ENCODE results near the gene SEPTIN7. TPM values are rescaled to one million over a fixed set of nuclear protein-coding genes. Genes with fewer than 3 reads are reported as not detected.
A peak's percentile ranks its signal among the peaks of the same experiment; 100 is the strongest.

SEPTIN7 gene
- total and polyA plus RNA-seq, 12 donors, result 139 to 234 (median 200) TPM

DNA sequence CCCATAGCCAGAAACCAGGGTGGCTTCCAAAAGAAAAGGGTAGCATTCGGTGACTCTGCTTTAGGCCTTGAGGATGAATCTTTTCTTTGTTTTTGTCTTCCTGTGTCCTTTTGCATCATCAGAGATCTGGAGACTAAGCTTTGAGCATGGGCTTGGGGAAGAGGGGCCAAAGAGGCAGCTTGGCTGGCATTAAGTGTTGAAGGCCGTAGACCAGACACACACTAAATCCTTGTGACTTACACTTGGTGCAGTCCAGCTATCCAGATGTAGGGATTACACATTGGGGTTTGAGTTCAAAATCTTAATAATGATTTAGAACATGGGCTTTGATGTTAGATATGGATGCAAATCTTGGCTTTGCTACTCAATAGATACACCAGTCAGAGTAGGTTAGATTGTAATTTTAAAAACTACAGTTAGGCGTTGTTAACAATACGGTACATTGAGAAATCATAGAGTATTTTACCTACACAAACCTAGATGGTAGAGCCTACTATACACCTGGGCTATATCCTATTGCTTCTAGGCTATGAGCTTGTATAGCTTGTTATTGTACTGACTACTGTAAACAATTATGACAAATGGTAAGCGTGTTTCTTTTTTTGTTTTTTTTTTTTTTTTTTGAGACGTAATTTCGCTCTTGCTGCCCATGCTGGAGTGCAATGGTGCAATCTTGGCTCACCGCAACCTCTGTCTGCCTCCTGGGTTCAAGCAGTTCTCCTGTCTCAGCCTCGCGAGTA, 3.5 kb downstream of the SEPTIN7 start:
- intact Hi-C loops (cut with DNase I), result loop anchor here (5.0 to 10.0 kb wide), 8 partner anchors 60 to 103 kb away; no protein-coding TSS in a partner anchor
- WGBS, 2 donors, result 85 to 92% methylated on average over 10 of the region's 10 CpGs
- Histone ChIP-seq H3K36me3 (no peaks in the 10 kb centered on the region), H3K4me3 (peak overlapping the region in 3 of 10 donors; percentile 8 to 74 (median 15)), H3K4me1 (peaks cover 0 to 80% (median 55%) of the 10 kb centered on the region in 9 donors), H3K9me3 (no peaks in the 10 kb centered on the region), H3K27me3 (no peaks in the 10 kb centered on the region), H3K27ac (peak overlapping the region in 3 of 10 donors; percentile 1 to 9 (median 8))
- TF ChIP-seq CTCF (IDR thresholded peaks at IDR 0.05), result no peak
- ATAC-seq (no peak), DNase-seq (no peak)

DNA sequence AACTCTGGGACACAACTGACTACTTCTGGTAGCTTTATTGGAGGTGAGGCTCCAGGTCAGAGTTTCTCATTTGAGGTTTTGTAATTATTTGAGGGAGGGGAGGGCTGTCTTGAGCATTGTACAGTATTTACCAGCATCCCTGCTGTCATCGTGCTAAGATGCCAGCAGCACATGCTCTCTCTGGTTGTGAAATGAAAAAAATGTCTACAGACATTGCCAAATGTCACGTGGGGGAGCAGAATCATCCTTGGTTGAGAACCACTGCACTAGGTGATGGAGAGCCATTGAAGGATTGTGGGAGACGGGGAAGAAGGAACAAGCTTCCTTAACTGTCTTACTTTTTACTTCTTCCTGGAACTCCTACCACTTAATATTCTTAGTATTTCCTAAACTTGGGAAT, 5.0 kb downstream of the SEPTIN7 start:
- DNase-seq (no peak), ATAC-seq (no peak)
- no peaks in the 10 kb centered on the region for H3K9me3 ChIP-seq
- intact Hi-C loops (cut with DNase I), result loop anchor here in 5 of 10 donors (5.0 to 10.0 kb wide), 5 partner anchors 36 to 101 kb away; no protein-coding TSS in a partner anchor
- 34% methylated on average over 3 of the region's 3 CpGs for WGBS, 2 donors
- no peak overlapping the region for H3K27ac ChIP-seq
- H3K27me3 ChIP-seq, result no peaks in the 10 kb centered on the region
- H3K4me1 ChIP-seq, result peaks cover 0 to 82% (median 52%) of the 10 kb centered on the region in 9 donors
- H3K4me3 ChIP-seq, result no peak overlapping the region
- no peak for TF ChIP-seq CTCF (IDR thresholded peaks at IDR 0.05)
- H3K36me3 ChIP-seq, result no peaks in the 10 kb centered on the region

DNA sequence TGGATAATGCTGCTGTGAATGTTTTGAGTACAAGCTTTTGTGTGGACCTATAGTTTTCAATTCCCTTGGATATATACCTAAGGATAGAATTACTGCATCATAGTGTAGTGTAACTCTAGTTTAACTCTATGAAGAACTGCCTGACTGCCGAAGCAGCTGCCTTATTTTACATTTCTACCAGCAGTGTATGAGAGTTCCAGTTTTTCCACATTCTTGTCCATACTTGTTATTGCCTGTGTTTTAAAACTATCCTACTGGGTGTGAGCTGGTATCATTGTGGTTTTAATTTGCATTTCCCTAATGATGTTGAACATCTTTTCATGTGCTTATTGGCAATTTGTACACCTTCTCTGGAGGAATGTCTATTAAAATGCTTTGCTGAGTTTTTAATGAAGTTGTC, 15.7 kb downstream of the SEPTIN7 start:
- no peak for TF ChIP-seq CTCF (IDR thresholded peaks at IDR 0.05)
- ATAC-seq, result no peak
- no peaks in the 10 kb centered on the region for H3K27me3 ChIP-seq
- H3K4me3 ChIP-seq, result no peak overlapping the region
- H3K4me1 ChIP-seq, result peaks cover 0 to 40% (median 18%) of the 10 kb centered on the region in 9 donors
- 87 to 98% methylated on average over 1 of the region's 1 CpG for WGBS, 2 donors
- peaks cover 0 to 65% (median 18%) of the 10 kb centered on the region in 11 donors for H3K9me3 ChIP-seq
- no peak overlapping the region for H3K27ac ChIP-seq
- H3K36me3 ChIP-seq, result no peaks in the 10 kb centered on the region
- intact Hi-C loops (cut with DNase I), result no loop called here
- no peak for DNase-seq

DNA sequence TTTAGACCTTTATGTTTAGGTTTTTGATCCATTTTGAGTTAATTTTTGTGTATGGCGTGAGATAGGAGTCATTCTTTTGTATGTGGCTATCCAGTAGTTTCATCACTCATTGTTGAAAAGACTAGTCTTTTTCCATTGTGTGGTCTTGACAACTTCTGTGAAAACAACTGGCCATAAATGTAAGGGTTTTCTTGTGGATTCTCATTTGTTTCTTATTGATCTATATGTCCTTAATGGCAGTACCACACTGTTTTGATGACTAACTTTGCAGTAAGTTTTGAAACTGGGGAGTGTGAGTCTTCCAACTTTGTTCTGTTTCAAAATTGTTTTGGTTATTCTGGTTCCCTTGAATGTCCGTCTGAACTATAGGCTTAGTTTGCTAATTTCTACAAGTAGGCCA, 16.3 kb downstream of the SEPTIN7 start:
- Histone ChIP-seq H3K36me3 (no peaks in the 10 kb centered on the region), H3K27ac (no peak overlapping the region), H3K4me3 (no peak overlapping the region), H3K4me1 (peaks cover 0 to 39% (median 13%) of the 10 kb centered on the region in 9 donors), H3K27me3 (no peaks in the 10 kb centered on the region), H3K9me3 (peaks cover 0 to 72% (median 18%) of the 10 kb centered on the region in 11 donors)
- intact Hi-C loops (cut with DNase I), result no loop called here
- DNase-seq, result no peak
- no peak for ATAC-seq
- TF ChIP-seq CTCF (IDR thresholded peaks at IDR 0.05), result no peak
- 87 to 88% methylated on average over 2 of the region's 2 CpGs for WGBS, 2 donors
